ENCODE measurements around the gene NQO1.
A peak's percentile ranks its signal among the peaks of the same experiment; 100 is the strongest.

NQO1 gene

GRCh38 chr16:69726313-69727060 lies at the start of gene NQO1 (continued):
- TF ChIP-seq ZNF639 (tag by site-specific recombination; IDR thresholded peaks at IDR 0.05), result 0 out of 2 replicates have a peak, but pooled peaks have one; percentile 14
- no peak for TF ChIP-seq ZNF677 (tag by site-specific recombination; IDR thresholded peaks at IDR 0.05)
- TF ChIP-seq SP2 (tag by site-specific recombination; IDR thresholded peaks at IDR 0.05), result peak; percentile 90
- no peak for TF ChIP-seq ZNF175 (tag by site-specific recombination; IDR thresholded peaks at IDR 0.05)
- no peak for TF ChIP-seq ZNF596 (tag by site-specific recombination; IDR thresholded peaks at IDR 0.05)
- 0 out of 2 replicates have a peak, but pooled peaks have one; percentile 22 for TF ChIP-seq GLIS2 (tag by site-specific recombination; IDR thresholded peaks at IDR 0.05)
- no peak for TF ChIP-seq ZNF266 (tag by site-specific recombination; IDR thresholded peaks at IDR 0.05; ENCODE audit: low read depth)
- no peak for TF ChIP-seq ZNF664 (tag by site-specific recombination; IDR thresholded peaks at IDR 0.05)
- TF ChIP-seq ZNF133 (tag by site-specific recombination; IDR thresholded peaks at IDR 0.05), result no peak
- TF ChIP-seq, protein P1, sequence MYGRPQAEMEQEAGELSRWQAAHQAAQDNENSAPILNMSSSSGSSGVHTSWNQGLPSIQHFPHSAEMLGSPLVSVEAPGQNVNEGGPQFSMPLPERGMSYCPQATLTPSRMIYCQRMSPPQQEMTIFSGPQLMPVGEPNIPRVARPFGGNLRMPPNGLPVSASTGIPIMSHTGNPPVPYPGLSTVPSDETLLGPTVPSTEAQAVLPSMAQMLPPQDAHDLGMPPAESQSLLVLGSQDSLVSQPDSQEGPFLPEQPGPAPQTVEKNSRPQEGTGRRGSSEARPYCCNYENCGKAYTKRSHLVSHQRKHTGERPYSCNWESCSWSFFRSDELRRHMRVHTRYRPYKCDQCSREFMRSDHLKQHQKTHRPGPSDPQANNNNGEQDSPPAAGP (tag by site-specific recombination; IDR thresholded peaks at IDR 0.05), result 0 out of 2 replicates have a peak, but pooled peaks have one; percentile 33
- TF ChIP-seq ZNF621 (tag by site-specific recombination; IDR thresholded peaks at IDR 0.05), result no peak
- peak; percentile 55 for TF ChIP-seq ZNF335 (tag by site-specific recombination; conservative IDR thresholded peaks at IDR 0.05)
- TF ChIP-seq KLF9 (tag by site-specific recombination; IDR thresholded peaks at IDR 0.05; ENCODE audit: low read depth), result peak; percentile 44; the same call in 1 of the 2 replicates
- peak; percentile 82 for TF ChIP-seq KLF1 (tag by site-specific recombination; IDR thresholded peaks at IDR 0.05)
- TF ChIP-seq ZNF148 (tag by site-specific recombination; IDR thresholded peaks at IDR 0.05; ENCODE audit: borderline replicate concordance), result 0 out of 2 replicates have a peak, but pooled peaks have one; percentile 25
- TF ChIP-seq PBX3 (CRISPR knock-in tag; IDR thresholded peaks at IDR 0.05), result no peak
- no peak for TF ChIP-seq KLF8 (tag by site-specific recombination; IDR thresholded peaks at IDR 0.05)
- peak; percentile 33; the same call in 1 of the 2 replicates for TF ChIP-seq PATZ1 (tag by site-specific recombination; IDR thresholded peaks at IDR 0.05)
- no peak for TF ChIP-seq ZSCAN23 (tag by site-specific recombination; IDR thresholded peaks at IDR 0.05)
- TF ChIP-seq ZNF391 (tag by site-specific recombination; IDR thresholded peaks at IDR 0.05; ENCODE audit: borderline replicate concordance, low read depth), result no peak
- no peak for TF ChIP-seq ZNF214 (tag by site-specific recombination; IDR thresholded peaks at IDR 0.05; ENCODE audit: borderline replicate concordance)
- TF ChIP-seq ZNF510 (tag by site-specific recombination; IDR thresholded peaks at IDR 0.05; ENCODE audit: insufficient replicate concordance), result no peak
- TF ChIP-seq ZNF548 (tag by site-specific recombination; IDR thresholded peaks at IDR 0.05), result no peak

All from HEK293 (cell line).